Measurements from ENCODE around the gene ZMPSTE24. TPM values are rescaled to one million over a fixed set of nuclear protein-coding genes. Genes with fewer than 3 reads are reported as not detected.

Gene ZMPSTE24
- total and polyA plus RNA-seq, 10 of the 15 experiments (the other 5 are each of a cell fraction or from before 2014, with no cell fraction given) = 21.5 to 84.4 (median 43.6) TPM

GRCh38 chr1:40268211-40268610, 10.2 kb downstream of the ZMPSTE24 start (continued):
- no peak for TF ChIP-seq HDAC2 (IDR thresholded peaks at IDR 0.05)
- no peak for TF ChIP-seq SUPT20H (IDR thresholded peaks at IDR 0.05; ENCODE audit: borderline replicate concordance, control insufficient read depth, low read depth, low read length)
- TF ChIP-seq BHLHE40 (IDR thresholded peaks at IDR 0.05; ENCODE audit: borderline replicate concordance in 1 of 2, low read depth in 2 of 2, low read length in 1 of 2) = no peak
- TF ChIP-seq CHD2 (IDR thresholded peaks at IDR 0.05; ENCODE audit: borderline replicate concordance, low read depth, low read length) = no peak
- TF ChIP-seq TBL1XR1 (IDR thresholded peaks at IDR 0.05; ENCODE audit: low read depth, low read length) = no peak
- no peak for TF ChIP-seq IKZF2 (IDR thresholded peaks at IDR 0.05)

DNA sequence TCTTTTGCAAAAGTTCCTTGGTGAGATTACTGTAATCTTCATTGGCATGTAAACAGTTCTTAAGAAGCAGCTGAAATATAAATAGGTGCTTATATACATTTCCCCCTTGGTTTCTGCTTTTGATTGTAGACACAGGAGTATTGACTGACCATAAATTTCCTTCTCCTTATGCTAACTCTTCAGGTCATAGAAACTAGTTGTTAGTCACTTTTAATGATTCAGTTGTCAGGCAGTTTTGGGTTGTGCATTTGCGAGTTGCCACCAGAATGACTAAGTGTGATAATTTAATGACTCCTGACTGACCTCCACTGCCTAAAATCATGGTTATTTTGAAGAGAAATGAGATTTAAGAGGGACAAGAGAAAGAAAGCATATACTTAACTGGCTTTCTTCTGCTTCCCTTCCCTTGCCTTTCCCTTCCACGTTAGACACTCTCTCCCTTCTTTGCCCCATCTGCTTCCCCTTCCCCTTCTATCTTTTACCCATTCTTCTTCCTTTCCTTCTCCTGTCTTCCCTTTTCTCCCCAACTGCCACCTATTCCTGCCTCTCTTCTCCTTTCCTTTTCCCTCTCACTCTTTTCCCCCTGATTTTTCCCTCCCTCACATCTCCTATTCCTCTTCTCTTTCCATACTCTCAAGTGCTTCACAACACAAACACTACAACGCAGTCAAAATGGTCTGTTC, 12.3 kb downstream of the ZMPSTE24 start:
- CTCF ChIA-PET = interaction anchor here (0.8 to 1.5 kb wide), 3 partner anchors 46 to 135 kb away, joined by 3 to 5 read pairs (median 5); no protein-coding TSS in a partner anchor
- intact Hi-C loops (cut with micrococcal nuclease; ENCODE audit: unreplicated experiment) (no loop called here), in situ Hi-C loops (cut with MboI) (no loop called here)
- 0% methylated on average over 3 of the region's 3 CpGs for WGBS (ENCODE audit: insufficient coverage, insufficient replicate concordance, low lambda C conversion rate, missing lambda C conversion rate)
- DNase-seq (ENCODE audit: low read depth, low spot score) (no peak), ATAC-seq (peak; percentile 55), FAIRE-seq (no peak)
- no peak overlapping the region for H3K9ac ChIP-seq (ENCODE audit: control insufficient read depth, insufficient read depth, low read length)
- no peaks in the 10 kb centered on the region for H3K79me2 ChIP-seq (ENCODE audit: control insufficient read depth, insufficient read depth, low read length)
- no peak overlapping the region for H3K4me3 ChIP-seq
- RAD21 ChIA-PET (ENCODE audit: unreplicated experiment) = no interaction called here
- H3K9me3 ChIP-seq (replicated peaks; ENCODE audit: control insufficient read depth, insufficient read depth, low read length) = no peaks in the 10 kb centered on the region
- H3K36me3 ChIP-seq (ENCODE audit: control insufficient read depth in 2 of 2, insufficient read depth in 2 of 2, low read length in 1 of 2) = peaks cover 2 to 17% of the 10 kb centered on the region in 2 experiments; a peak in 3 of 4 replicates
- BruUV-seq (replicated peaks) = no TSS peak
- H3K4me2 ChIP-seq (ENCODE audit: control insufficient read depth, insufficient read depth) = no peak overlapping the region
- SMC1A ChIA-PET (ENCODE audit: uncharacterized antibody, unreplicated experiment) = interaction anchor here (0.7 to 2.0 kb wide), 5 partner anchors 12 to 87 kb away, joined by 3 to 7 read pairs (median 5); partner anchors contain the start of gene ZMPSTE24
- H3K27ac ChIP-seq (ENCODE audit: control insufficient read depth, insufficient read depth) = no peak overlapping the region
- peaks cover 5% of the 10 kb centered on the region; the same call in 1 of the 2 replicates for H3K4me1 ChIP-seq (ENCODE audit: control insufficient read depth, insufficient read depth, low read length)
- POLR2A ChIA-PET = no interaction called here
- no peaks in the 10 kb centered on the region for H4K20me1 ChIP-seq (ENCODE audit: control insufficient read depth, insufficient read depth)
- no peaks in the 10 kb centered on the region for H3K27me3 ChIP-seq (replicated peaks in 1 of 2; ENCODE audit: control insufficient read depth in 2 of 2, insufficient read depth in 2 of 2, low read length in 1 of 2)
- no peak overlapping the region for H2AFZ ChIP-seq (ENCODE audit: control insufficient read depth, low read depth, low read length)
- TF ChIP-seq ZNF207 (IDR thresholded peaks at IDR 0.05; ENCODE audit: borderline replicate concordance) (no peak), USF1 (IDR thresholded peaks at IDR 0.05; ENCODE audit: borderline replicate concordance, extremely low read length, insufficient read depth, low read depth, low read length) (no peak), MYB (IDR thresholded peaks at IDR 0.05; ENCODE audit: borderline replicate concordance, low read depth, low read length) (no peak), POU2F2 (IDR thresholded peaks at IDR 0.05; ENCODE audit: borderline replicate concordance, low read depth, low read length) (no peak), MTA2 (IDR thresholded peaks at IDR 0.05; ENCODE audit: low read depth) (peak; percentile 67), SMAD5 (IDR thresholded peaks at IDR 0.05; ENCODE audit: low read depth) (no peak), JUNB (IDR thresholded peaks at IDR 0.05) (no peak), HDGF (IDR thresholded peaks at IDR 0.05) (0 out of 2 replicates have a peak, but pooled peaks have one; percentile 28), GABPA (IDR thresholded peaks at IDR 0.05; ENCODE audit: low read depth) (no peak), PKNOX1 (IDR thresholded peaks at IDR 0.05) (no peak), RBBP5 (conservative IDR thresholded peaks at IDR 0.05) (no peak), SMARCA5 (IDR thresholded peaks at IDR 0.05) (no peak)
- TF ChIP-seq, protein P1, sequence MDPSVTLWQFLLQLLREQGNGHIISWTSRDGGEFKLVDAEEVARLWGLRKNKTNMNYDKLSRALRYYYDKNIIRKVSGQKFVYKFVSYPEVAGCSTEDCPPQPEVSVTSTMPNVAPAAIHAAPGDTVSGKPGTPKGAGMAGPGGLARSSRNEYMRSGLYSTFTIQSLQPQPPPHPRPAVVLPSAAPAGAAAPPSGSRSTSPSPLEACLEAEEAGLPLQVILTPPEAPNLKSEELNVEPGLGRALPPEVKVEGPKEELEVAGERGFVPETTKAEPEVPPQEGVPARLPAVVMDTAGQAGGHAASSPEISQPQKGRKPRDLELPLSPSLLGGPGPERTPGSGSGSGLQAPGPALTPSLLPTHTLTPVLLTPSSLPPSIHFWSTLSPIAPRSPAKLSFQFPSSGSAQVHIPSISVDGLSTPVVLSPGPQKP (IDR thresholded peaks at IDR 0.05; ENCODE audit: low read depth, low read length) = no peak
- TF ChIP-seq, protein P2, sequence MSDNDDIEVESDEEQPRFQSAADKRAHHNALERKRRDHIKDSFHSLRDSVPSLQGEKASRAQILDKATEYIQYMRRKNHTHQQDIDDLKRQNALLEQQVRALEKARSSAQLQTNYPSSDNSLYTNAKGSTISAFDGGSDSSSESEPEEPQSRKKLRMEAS (IDR thresholded peaks at IDR 0.05; ENCODE audit: low read depth, low read length) = no peak
